Measurements from ENCODE around the gene PIP4K2B. TPM values are rescaled to one million over a fixed set of nuclear protein-coding genes. Genes with fewer than 3 reads are reported as not detected.
A peak's percentile ranks its signal among the peaks of the same experiment; 100 is the strongest.

The PIP4K2B gene
- total RNA-seq, 4 donors from 2014 or later = 14.4 to 32.6 (median 24.1) TPM

- peaks cover 36 to 100% (median 45%) of the 10 kb centered on the region in 3 donors for H3K36me3 ChIP-seq
Measured at GRCh38 chr17:38719289-38719942, 79.9 kb downstream of the PIP4K2B start.

GRCh38 chr17:38717139-38717745 is 82.1 kb downstream of the PIP4K2B start:
- no peaks in the 10 kb centered on the region for H3K27me3 ChIP-seq
- no peak overlapping the region for H3K4me3 ChIP-seq
- H3K27ac ChIP-seq = peak overlapping the region in 1 of 4 donors; percentile 60
- H3K36me3 ChIP-seq = peaks cover 44 to 100% (median 48%) of the 10 kb centered on the region in 3 donors
- WGBS, 2 donors = 72 to 77% methylated on average over 6 to 7 of the region's 12 CpGs
- intact Hi-C loops (cut with DNase I) = no loop called here
- no peak for TF ChIP-seq CTCF (IDR thresholded peaks at IDR 0.05)
- no peak for TF ChIP-seq POLR2A (IDR thresholded peaks at IDR 0.05)
- peaks cover 0 to 24% (median 0%) of the 10 kb centered on the region in 3 donors for H3K4me1 ChIP-seq
- no peak for DNase-seq
- H3K9me3 ChIP-seq = no peaks in the 10 kb centered on the region

More at GRCh38 chr17:38719289-38719942, 79.9 kb downstream of the PIP4K2B start:
- DNase-seq = no peak
- Histone ChIP-seq H3K4me3 (no peak overlapping the region), H3K9me3 (no peaks in the 10 kb centered on the region), H3K27ac (peak overlapping the region in 2 of 4 donors; percentile 22 to 60), H3K4me1 (peaks cover 0 to 31% (median 0%) of the 10 kb centered on the region in 3 donors), H3K27me3 (no peaks in the 10 kb centered on the region)
- intact Hi-C loops (cut with DNase I) = no loop called here
- no peak for TF ChIP-seq POLR2A (IDR thresholded peaks at IDR 0.05)
- no peak for TF ChIP-seq CTCF (IDR thresholded peaks at IDR 0.05)
- 88 to 90% methylated on average over 4 to 12 of the region's 29 CpGs for WGBS, 2 donors

GRCh38 chr17:38716368-38717005 is 82.9 kb downstream of the PIP4K2B start:
- Histone ChIP-seq H3K36me3 (peaks cover 45 to 100% (median 47%) of the 10 kb centered on the region in 3 donors), H3K27me3 (no peaks in the 10 kb centered on the region), H3K4me1 (peaks cover 0 to 24% (median 0%) of the 10 kb centered on the region in 3 donors), H3K9me3 (no peaks in the 10 kb centered on the region), H3K27ac (no peak overlapping the region), H3K4me3 (no peak overlapping the region)
- intact Hi-C loops (cut with DNase I) = no loop called here
- 33 to 95% methylated on average over 1 to 4 of the region's 18 CpGs for WGBS, 2 donors
- no peak for DNase-seq
- TF ChIP-seq CTCF (IDR thresholded peaks at IDR 0.05) = no peak
- no peak for TF ChIP-seq POLR2A (IDR thresholded peaks at IDR 0.05)

Small RNA genes lying within 50 kb of the gene (small RNA-seq; reads per million reads assigned to genes)
- gene MIR4726 = 0 reads per million in 4 donors
- 0 to 0.09 (median 0) reads per million in 4 donors for gene MIR4727
- gene RNA5SP440 = 0.78 to 8.3 (median 3.5) reads per million in 4 donors
- gene RNU6-866P = 0 reads per million in 4 donors

Other genes starting within 250 kb of the PIP4K2B start
- 1 to 10 TPM in 3 of 4 donors, under 1 TPM in 1; 0.09 to 1.7 (median 1.3) TPM for gene SRCIN1, start 193.6 kb downstream of the PIP4K2B start, total RNA-seq
- 1 to 10 TPM; 1.8 to 3.2 (median 2.8) TPM for gene EPOP, start 124.6 kb downstream of the PIP4K2B start, total RNA-seq
- gene MLLT6, start 94.3 kb downstream of the PIP4K2B start, total RNA-seq = 10 to 100 TPM; 30.6 to 79.7 (median 35.1) TPM
- gene CISD3, start 69.2 kb downstream of the PIP4K2B start, total RNA-seq = 1 to 10 TPM; 4.9 to 8.3 (median 7.8) TPM
- 10 to 100 TPM in 1 of 4 donors, 1 to 10 TPM in 3; 2.5 to 11.8 (median 3.4) TPM for gene PCGF2, start 51.2 kb downstream of the PIP4K2B start, total RNA-seq
- gene PSMB3, start 46.8 kb downstream of the PIP4K2B start, total RNA-seq = 100 to 1,000 TPM; 128 to 177 (median 145) TPM
- 10 to 100 TPM in 3 of 4 donors, 1 to 10 TPM in 1; 9.4 to 25.9 (median 16.8) TPM for gene CWC25, start 25.8 kb upstream of the PIP4K2B start, total RNA-seq
- 1,000 to 10,000 TPM in 3 of 4 donors, 100 to 1,000 TPM in 1; 998 to 2,109 (median 1,205) TPM for gene RPL23, start 54.2 kb upstream of the PIP4K2B start, total RNA-seq
- 10 to 100 TPM; 44.3 to 66.0 (median 51.9) TPM for gene LASP1, start 70.5 kb upstream of the PIP4K2B start, total RNA-seq
- not detected for gene FBXO47, start 167.8 kb upstream of the PIP4K2B start, total RNA-seq

Data from esophagus squamous epithelium (tissue), 5 donors.